Measurements from ENCODE around the gene EEF1G.
A peak's percentile ranks its signal among the peaks of the same experiment; 100 is the strongest.

EEF1G gene

GRCh38 chr11:62602141-62603071 is 28.7 kb upstream of the EEF1G start:
- H3K4me3 ChIP-seq (ENCODE audit: low read depth, low read length): peak overlapping the region; percentile 22
- no peak for TF ChIP-seq CTCF (IDR thresholded peaks at IDR 0.05; ENCODE audit: borderline replicate concordance, insufficient read depth, low read depth, low read length)

DNA sequence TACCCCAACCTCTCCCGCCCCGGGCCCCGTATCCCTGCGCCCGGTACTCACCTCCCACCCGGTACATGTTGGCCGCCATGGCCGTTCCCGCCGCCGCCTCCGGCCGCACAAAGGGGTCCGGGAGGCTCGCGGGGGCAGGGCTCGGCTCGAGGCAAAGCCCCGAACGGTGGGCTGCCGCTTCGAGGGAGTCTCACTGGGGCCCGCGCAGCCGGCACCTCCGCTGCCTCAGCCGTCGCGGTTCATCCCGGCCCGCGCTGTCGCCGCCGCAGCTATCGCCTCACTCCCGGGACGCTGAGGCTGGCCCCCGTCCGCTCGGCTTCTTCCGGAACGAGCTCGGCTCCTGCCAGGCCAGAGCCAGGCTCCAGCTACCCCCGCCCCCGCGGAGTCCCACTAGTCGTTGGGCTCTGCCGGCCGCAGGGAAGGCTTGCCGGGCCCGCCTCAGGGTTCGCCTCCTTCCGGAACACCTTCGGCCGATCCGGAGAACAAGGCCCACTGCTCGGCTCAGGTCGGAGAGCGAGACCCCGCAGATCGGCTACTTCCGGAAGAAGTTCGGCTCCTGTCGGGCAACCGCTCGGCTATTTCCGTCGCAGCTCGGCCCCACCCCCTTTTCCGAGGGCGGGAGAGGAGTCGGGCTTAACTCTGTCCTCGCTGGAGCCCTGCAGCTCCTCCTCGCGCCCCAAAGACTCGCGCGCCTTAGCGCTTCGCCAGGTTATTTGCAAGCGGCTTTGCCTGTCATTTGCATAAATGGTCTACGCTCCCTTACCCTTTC is 27.9 kb upstream of the EEF1G start, which contains the start of gene MTA2:
MTA2 (minus strand) TSS at position 494 of the 769 bp plus-strand sequence; CDS start at position 79, 415 bp downstream.
- H3K4me3 ChIP-seq (ENCODE audit: low read depth, low read length): peak within 1 kb of the TSS; percentile 99
- TF ChIP-seq CTCF (IDR thresholded peaks at IDR 0.05; ENCODE audit: borderline replicate concordance, insufficient read depth, low read depth, low read length): no peak

DNA sequence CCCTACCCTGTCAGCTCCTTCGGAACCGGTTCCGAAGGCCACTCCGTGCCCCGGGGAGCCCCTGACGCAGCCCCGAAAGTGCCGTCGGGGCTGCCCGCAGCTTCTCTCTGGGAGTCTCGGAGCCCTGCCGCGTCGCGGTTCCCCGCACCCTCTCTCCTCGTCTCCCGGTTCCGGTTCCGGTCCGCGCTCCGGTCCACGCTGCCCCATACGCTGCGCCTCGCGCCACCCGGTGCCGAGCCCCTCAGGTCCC is 27.4 kb upstream of the EEF1G start:
- H3K4me3 ChIP-seq (ENCODE audit: low read depth, low read length): peak overlapping the region; percentile 99
- no peak for TF ChIP-seq CTCF (IDR thresholded peaks at IDR 0.05; ENCODE audit: borderline replicate concordance, insufficient read depth, low read depth, low read length)

DNA sequence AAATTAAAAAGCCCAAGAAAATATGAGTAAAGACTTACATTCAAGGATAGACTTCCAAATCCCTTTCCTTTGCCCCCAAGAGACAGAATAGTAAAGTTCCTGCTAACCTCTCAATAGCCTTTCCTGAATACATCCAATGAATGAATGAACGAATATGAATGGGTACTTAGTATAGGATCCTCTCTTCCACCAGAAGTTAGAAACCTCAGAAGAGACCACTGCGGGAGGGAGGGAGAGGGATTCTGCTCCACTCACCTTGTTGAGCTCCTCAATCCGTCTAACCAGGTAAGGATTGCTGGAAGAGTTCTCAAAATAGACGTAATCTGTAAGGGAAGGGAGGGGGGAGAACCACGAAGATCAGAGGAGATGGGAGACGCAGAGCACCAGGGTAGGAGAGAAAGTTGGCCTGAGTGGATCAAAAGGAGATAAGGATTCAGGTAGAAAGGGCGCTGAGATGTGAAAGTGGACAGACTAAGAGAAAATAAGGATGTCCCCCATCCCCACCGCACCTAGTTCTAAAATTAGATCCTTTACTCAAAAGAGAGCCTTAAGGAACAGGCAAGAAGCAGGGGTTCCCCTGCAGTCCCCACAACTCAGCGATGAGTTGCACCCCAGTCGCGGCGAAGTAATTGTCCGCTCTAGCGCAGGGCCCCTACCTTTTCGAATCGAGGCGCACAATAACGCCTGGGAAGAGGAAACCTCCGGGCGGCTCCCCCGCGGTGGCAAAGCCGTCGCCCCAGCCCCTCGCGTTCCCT is 26.9 kb upstream of the EEF1G start:
- TF ChIP-seq CTCF (IDR thresholded peaks at IDR 0.05; ENCODE audit: borderline replicate concordance, insufficient read depth, low read depth, low read length): no peak
- H3K4me3 ChIP-seq (ENCODE audit: low read depth, low read length): peak overlapping the region; percentile 99

GRCh38 chr11:62599901-62600300 is 26.2 kb upstream of the EEF1G start:
- H3K4me3 ChIP-seq (ENCODE audit: low read depth, low read length): peak overlapping the region; percentile 99
- TF ChIP-seq CTCF (IDR thresholded peaks at IDR 0.05; ENCODE audit: borderline replicate concordance, insufficient read depth, low read depth, low read length): no peak

GRCh38 chr11:62599069-62599696 is 25.5 kb upstream of the EEF1G start:
- TF ChIP-seq CTCF (IDR thresholded peaks at IDR 0.05; ENCODE audit: borderline replicate concordance, insufficient read depth, low read depth, low read length): no peak
- H3K4me3 ChIP-seq (ENCODE audit: low read depth, low read length): peak overlapping the region; percentile 33

All from GM12875 (cell line).